Left lung (tissue), 10 donors: ENCODE measurements around the gene EDC4. TPM values are rescaled to one million over a fixed set of nuclear protein-coding genes. Genes with fewer than 3 reads are reported as not detected.

Experiments used
- ATAC-seq: fragments of 200-7000 bp; cut with Tn5 transposase; one replicate; pipeline ENCODE4 v1.9.1; 2020; ENCODE audit warnings: moderate library complexity
- DNase-seq, 4 donors: peaks; one replicate each; pipeline ENCODE4 v3.0.0-alpha.2; 2013 to 2020
- H3K27ac ChIP-seq, 2 donors: fragments of 200-600 bp; sonication (generic) in 1 of 2; one replicate each; pipeline versions ENCODE4 v1.5.0 to v1.8.0; 2020 to 2021
- H3K27me3 ChIP-seq, 2 donors: fragments of 200-600 bp; sonication (generic) in 1 of 2; one replicate each; pipeline versions ENCODE4 v1.5.0 to v1.8.0; 2020 to 2021
- H3K36me3 ChIP-seq, 2 donors: fragments of 200-600 bp; sonication (generic) in 1 of 2; one replicate each; pipeline versions ENCODE4 v1.5.0 to v1.8.0; 2020 to 2021
- H3K4me1 ChIP-seq, 2 donors: fragments of 200-600 bp; one replicate each; pipeline ENCODE4 v1.8.0; 2021
- H3K4me3 ChIP-seq, 2 donors: fragments of 200-600 bp; sonication (generic) in 1 of 2; one replicate each; pipeline versions ENCODE4 v1.5.0 to v1.8.0; 2020 to 2021; ENCODE audit warnings: mild to moderate bottlenecking in 1 of 2
- H3K9me3 ChIP-seq, 2 donors: fragments of 200-600 bp; sonication (generic) in 1 of 2; one replicate each; pipeline versions ENCODE4 v1.5.0 to v1.8.0; 2020 to 2021
- CTCF ChIP-seq, 2 donors: fragments of 200-600 bp; sonication (generic) in 1 of 2; IDR thresholded peaks; one replicate each; pipeline versions ENCODE4 v1.5.0 to v1.8.0; 2021; ENCODE audit warnings: antibody characterized with exemption in 2 of 2
- intact Hi-C, 2 donors: fragments of 100-400 bp; cut with DNase I; formaldehyde crosslinking; loops; one replicate each; pipeline versions ENCODE4 v1.11.2 to v1.14.2; 2022
- polyA plus RNA-seq, 6 donors: library from polyadenylated mRNA; unstranded; fragments of 120-200 nt; gene quantifications; one replicate each; pipeline ENCODE4 v1.2.1, GENCODE V29; 2013; ENCODE audit not compliant: insufficient read length in 6 of 6
- total RNA-seq, 2 donors: library from RNA; stranded (reverse); fragmentation: NEBNext Ultra II Directional; extraction: Animal tissue kit (Norgen Biotek cat#: 25700); gene quantifications; one replicate each; pipeline ENCODE4 v1.2.1, GENCODE V29; 2021
- donor health status: DM: no; HTN: yes; CAD: no.
- donor health status: DM: no; HTN: no; CAD: no.

The EDC4 gene
- total and polyA plus RNA-seq, 8 donors: 47.9 to 94.4 (median 76.4) TPM

DNA sequence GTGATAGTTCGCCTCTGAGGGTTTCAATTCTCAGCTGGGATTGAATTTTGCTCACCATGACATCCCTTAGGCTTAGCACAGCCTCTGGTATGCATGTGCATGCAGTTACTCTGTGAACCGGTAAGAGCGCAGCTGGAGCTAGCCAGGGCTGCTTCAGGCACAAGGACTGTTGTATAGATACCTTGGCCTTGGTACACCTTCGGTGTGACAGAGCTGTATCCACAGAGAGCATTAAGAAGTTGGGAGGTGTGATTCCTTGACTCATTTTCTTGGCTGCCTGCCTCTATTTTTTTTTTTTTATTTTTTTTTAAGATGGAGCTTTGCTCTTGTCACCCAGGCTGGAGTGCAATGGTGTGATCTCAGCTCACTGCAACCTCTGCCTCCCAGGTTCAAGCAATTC, 28.4 kb upstream of the EDC4 start:
- DNase-seq: no peak
- no peaks in the 10 kb centered on the region for H3K9me3 ChIP-seq
- H3K36me3 ChIP-seq: no peaks in the 10 kb centered on the region
- intact Hi-C loops: no loop called here
- peak overlapping the region in 1 of 2 donors; percentile 83 for H3K4me3 ChIP-seq
- ATAC-seq: no peak
- H3K4me1 ChIP-seq: peaks cover 41 to 66% of the 10 kb centered on the region in 2 donors
- no peak for TF ChIP-seq CTCF (IDR thresholded peaks at IDR 0.05)
- no peaks in the 10 kb centered on the region for H3K27me3 ChIP-seq
- peak overlapping the region in 1 of 2 donors; percentile 97 for H3K27ac ChIP-seq

GRCh38 chr16:67845291-67846062, 27.4 kb upstream of the EDC4 start:
- peak overlapping the region; percentile 98 for H3K4me3 ChIP-seq
- peaks cover 41 to 67% of the 10 kb centered on the region in 2 donors for H3K4me1 ChIP-seq
- H3K27ac ChIP-seq: peak overlapping the region; percentile 95 to 96
- intact Hi-C loops: no loop called here
- H3K9me3 ChIP-seq: no peaks in the 10 kb centered on the region
- DNase-seq (no peak), ATAC-seq (no peak)
- H3K27me3 ChIP-seq: no peaks in the 10 kb centered on the region
- no peaks in the 10 kb centered on the region for H3K36me3 ChIP-seq
- TF ChIP-seq CTCF (IDR thresholded peaks at IDR 0.05): no peak

- intact Hi-C loops: no loop called here
Observed at GRCh38 chr16:67846063-67846319, 26.9 kb upstream of the EDC4 start.

GRCh38 chr16:67846320-67847063, 26.4 kb upstream of the EDC4 start, which contains the start of gene NUTF2:
Gene NUTF2, plus strand, starts transcription at chr16:67846933. Its CDS starts 18,198 bp downstream, at chr16:67865131.
- peak; percentile 95 to 97 (median 97) for DNase-seq
- H3K4me1 ChIP-seq: peaks cover 41 to 64% of the 10 kb centered on the region in 2 donors
- ATAC-seq: peak; percentile 86
- no peaks in the 10 kb centered on the region for H3K36me3 ChIP-seq
- peak within 1 kb of the TSS; percentile 95 to 96 for H3K27ac ChIP-seq
- no peaks in the 10 kb centered on the region for H3K9me3 ChIP-seq
- no peak for TF ChIP-seq CTCF (IDR thresholded peaks at IDR 0.05)
- peak within 1 kb of the TSS; percentile 98 for H3K4me3 ChIP-seq
- intact Hi-C loops: no loop called here
- no peaks in the 10 kb centered on the region for H3K27me3 ChIP-seq

More at GRCh38 chr16:67846063-67846319, 26.9 kb upstream of the EDC4 start:
- peak overlapping the region; percentile 98 for H3K4me3 ChIP-seq
- DNase-seq (no peak), ATAC-seq (no peak)
- no peaks in the 10 kb centered on the region for H3K9me3 ChIP-seq
- peak overlapping the region; percentile 95 to 96 for H3K27ac ChIP-seq
- H3K27me3 ChIP-seq: no peaks in the 10 kb centered on the region
- TF ChIP-seq CTCF (IDR thresholded peaks at IDR 0.05): no peak
- H3K4me1 ChIP-seq: peaks cover 41 to 67% of the 10 kb centered on the region in 2 donors
- H3K36me3 ChIP-seq: no peaks in the 10 kb centered on the region
